Right ventricle myocardium superior (tissue), 1 donor: ENCODE data around the gene PTCHD4. TPM values are rescaled to one million over a fixed set of nuclear protein-coding genes. Genes with fewer than 3 reads are reported as not detected.

Source experiments
- ATAC-seq: fragments of 200-7000 bp; cut with Tn5 transposase; one replicate; pipeline ENCODE4 v1.9.1; 2020; ENCODE audit warnings: mild to moderate bottlenecking; ENCODE audit not compliant: poor library complexity
- DNase-seq: peaks from one replicate; pipeline ENCODE4 v3.0.0-alpha.2; 2020
- intact Hi-C: fragments of 100-400 bp; cut with DNase I; formaldehyde crosslinking; loops from one replicate; pipeline ENCODE4 v1.11.2; 2022
- total RNA-seq: library from RNA; stranded (reverse); fragmentation: NEBNext Ultra II Directional; extraction: Animal tissue kit (Norgen Biotek cat#: 25700); gene quantifications from one replicate; pipeline ENCODE4 v1.2.1, GENCODE V29; 2021
- donor health status: DM: no; HTN: yes; CAD: no; lungs with severe emphysema.

Gene PTCHD4
- total RNA-seq, 1 donor from 2014 or later = 0.81 TPM

- DNase-seq = peak; percentile 34
- intact Hi-C loops = no loop called here
- ATAC-seq = no peak
These were observed 42.4 kb downstream of the PTCHD4 start for GRCh38 chr6:48068278-48069251.

DNA sequence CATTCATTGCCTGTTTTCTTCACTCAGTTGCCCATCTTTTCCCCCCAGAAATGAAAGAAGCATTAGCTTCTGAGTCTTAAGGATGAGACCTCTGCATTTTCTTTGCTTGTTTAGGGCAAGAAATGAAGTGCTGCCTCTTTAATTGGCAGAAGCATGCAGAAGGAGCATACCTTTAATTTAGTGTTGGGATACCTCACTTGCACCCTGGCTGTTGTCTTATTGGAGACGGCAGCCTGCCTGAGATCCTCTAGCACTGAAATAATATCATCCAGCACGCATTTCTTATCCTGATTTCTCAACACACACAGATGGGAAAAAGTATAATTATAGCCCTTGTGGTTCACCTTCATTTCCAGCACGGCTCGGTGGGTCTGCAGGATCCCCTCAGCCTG, 43.1 kb downstream of the PTCHD4 start:
- ATAC-seq (no peak), DNase-seq (no peak)
- intact Hi-C loops = no loop called here

GRCh38 chr6:48067148-48067712, 43.8 kb downstream of the PTCHD4 start:
- DNase-seq (no peak), ATAC-seq (no peak)
- intact Hi-C loops = no loop called here

GRCh38 chr6:48061265-48061990, 49.6 kb downstream of the PTCHD4 start:
- intact Hi-C loops = no loop called here
- ATAC-seq (no peak), DNase-seq (no peak)
